HepG2 (cell line): ENCODE measurements around the gene RALY. TPM values are rescaled to one million over a fixed set of nuclear protein-coding genes. Genes with fewer than 3 reads are reported as not detected.

ENCODE experiments used
- GMEB2 ChIP-seq: IDR thresholded peaks from 2 replicates; pipeline ENCODE4 v1.6.1; 2016; ENCODE audit warnings: missing biosample characterization, missing genetic modification reagents, low read depth
- HNF4A ChIP-seq: sonication (generic); formaldehyde crosslinking; IDR thresholded peaks from 2 replicates; pipeline ENCODE4 v1.4.0; 2020; ENCODE audit warnings: missing genetic modification reagents
- IKZF1 ChIP-seq: fragments of 450-650 bp; IDR thresholded peaks from 2 replicates; pipeline ENCODE4 v1.7.1; 2016
- IRF1 ChIP-seq: sonication (generic); formaldehyde crosslinking; IDR thresholded peaks from 2 replicates; pipeline ENCODE4 v1.4.0; 2020; ENCODE audit warnings: low read depth, mild to moderate bottlenecking, missing genetic modification reagents
- KAT8 ChIP-seq: IDR thresholded peaks from 2 replicates; pipeline ENCODE4 v1.6.1; 2016; ENCODE audit warnings: missing genetic modification reagents, missing compliant biosample characterization
- NFKB2 ChIP-seq: sonication (generic); formaldehyde crosslinking; IDR thresholded peaks from 2 replicates; pipeline ENCODE4 v1.4.0; 2020; ENCODE audit warnings: missing genetic modification reagents, borderline replicate concordance
- RXRA ChIP-seq: sonication (generic); formaldehyde crosslinking; IDR thresholded peaks from 2 replicates; pipeline ENCODE4 v1.5.1; 2020; ENCODE audit warnings: missing genetic modification reagents
- ZIK1 ChIP-seq: sonication (generic); formaldehyde crosslinking; IDR thresholded peaks from 2 replicates; pipeline ENCODE4 v1.5.0; 2020; ENCODE audit warnings: mild to moderate bottlenecking, low read depth, missing genetic modification reagents, borderline replicate concordance
- ZNF674 ChIP-seq: sonication (generic); formaldehyde crosslinking; IDR thresholded peaks from 2 replicates; pipeline ENCODE4 v1.5.0; 2020; ENCODE audit warnings: low read depth, mild to moderate bottlenecking, missing genetic modification reagents
- ZNF780A ChIP-seq: sonication (generic); formaldehyde crosslinking; IDR thresholded peaks from 2 replicates; pipeline ENCODE4 v1.8.0; 2022; ENCODE audit warnings: mild to moderate bottlenecking, missing genetic modification reagents, moderate library complexity
- ZSCAN22 ChIP-seq: sonication (generic); formaldehyde crosslinking; IDR thresholded peaks from 2 replicates; pipeline ENCODE4 v1.4.0; 2020; ENCODE audit warnings: mild to moderate bottlenecking, missing genetic modification reagents
- polyA plus RNA-seq, 8 experiments: library from polyadenylated mRNA; depleted of rRNA in 3 of 8; stranded (reverse) in 7 of 8; unstranded in 1 of 8; fragments of >200 nt; fragmentation: Illumina TruSeq in 4 of 8; extraction: Trizol in 4 of 8; gene quantifications; 2 replicates each; pipeline versions ENCODE4 v1.2.1 to v1.2.3, GENCODE V29; 2011 to 2016; ENCODE audit warnings: low read depth in 4 of 8, missing spikeins in 1 of 8, mixed read lengths in 1 of 8; ENCODE audit not compliant: insufficient read depth in 1 of 8
- total RNA-seq, 5 experiments: library from RNA; depleted of rRNA; stranded (reverse); fragments of >200 nt; fragmentation: Illumina TruSeq; extraction: Trizol; gene quantifications; 2 replicates each; pipeline ENCODE4 v1.2.3, GENCODE V29; 2016; ENCODE audit warnings: low read depth in 1 of 5
- TF ChIP-seq, protein P1 (sequence below): sonication (generic); formaldehyde crosslinking; IDR thresholded peaks from 2 replicates; pipeline ENCODE4 v1.9.0; 2021; ENCODE audit warnings: missing genetic modification reagents, borderline replicate concordance
- TF ChIP-seq, protein P2 (sequence below): IDR thresholded peaks from 2 replicates; pipeline ENCODE4 v1.4.0; 2020; ENCODE audit warnings: mild to moderate bottlenecking, missing genetic modification reagents

The RALY gene
- total and polyA plus RNA-seq, 2 of the 13 experiments (the other 11 are each of a cell fraction or from before 2014, with no cell fraction given): 178 to 186 TPM

GRCh38 chr20:34004790-34005457, 11.2 kb downstream of the RALY start (continued):
- TF ChIP-seq, protein P1, sequence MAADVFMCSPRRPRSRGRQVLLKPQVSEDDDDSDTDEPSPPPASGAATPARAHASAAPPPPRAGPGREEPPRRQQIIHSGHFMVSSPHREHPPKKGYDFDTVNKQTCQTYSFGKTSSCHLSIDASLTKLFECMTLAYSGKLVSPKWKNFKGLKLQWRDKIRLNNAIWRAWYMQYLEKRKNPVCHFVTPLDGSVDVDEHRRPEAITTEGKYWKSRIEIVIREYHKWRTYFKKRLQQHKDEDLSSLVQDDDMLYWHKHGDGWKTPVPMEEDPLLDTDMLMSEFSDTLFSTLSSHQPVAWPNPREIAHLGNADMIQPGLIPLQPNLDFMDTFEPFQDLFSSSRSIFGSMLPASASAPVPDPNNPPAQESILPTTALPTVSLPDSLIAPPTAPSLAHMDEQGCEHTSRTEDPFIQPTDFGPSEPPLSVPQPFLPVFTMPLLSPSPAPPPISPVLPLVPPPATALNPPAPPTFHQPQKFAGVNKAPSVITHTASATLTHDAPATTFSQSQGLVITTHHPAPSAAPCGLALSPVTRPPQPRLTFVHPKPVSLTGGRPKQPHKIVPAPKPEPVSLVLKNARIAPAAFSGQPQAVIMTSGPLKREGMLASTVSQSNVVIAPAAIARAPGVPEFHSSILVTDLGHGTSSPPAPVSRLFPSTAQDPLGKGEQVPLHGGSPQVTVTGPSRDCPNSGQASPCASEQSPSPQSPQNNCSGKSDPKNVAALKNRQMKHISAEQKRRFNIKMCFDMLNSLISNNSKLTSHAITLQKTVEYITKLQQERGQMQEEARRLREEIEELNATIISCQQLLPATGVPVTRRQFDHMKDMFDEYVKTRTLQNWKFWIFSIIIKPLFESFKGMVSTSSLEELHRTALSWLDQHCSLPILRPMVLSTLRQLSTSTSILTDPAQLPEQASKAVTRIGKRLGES (CRISPR knock-in tag): no peak
- TF ChIP-seq, protein P2, sequence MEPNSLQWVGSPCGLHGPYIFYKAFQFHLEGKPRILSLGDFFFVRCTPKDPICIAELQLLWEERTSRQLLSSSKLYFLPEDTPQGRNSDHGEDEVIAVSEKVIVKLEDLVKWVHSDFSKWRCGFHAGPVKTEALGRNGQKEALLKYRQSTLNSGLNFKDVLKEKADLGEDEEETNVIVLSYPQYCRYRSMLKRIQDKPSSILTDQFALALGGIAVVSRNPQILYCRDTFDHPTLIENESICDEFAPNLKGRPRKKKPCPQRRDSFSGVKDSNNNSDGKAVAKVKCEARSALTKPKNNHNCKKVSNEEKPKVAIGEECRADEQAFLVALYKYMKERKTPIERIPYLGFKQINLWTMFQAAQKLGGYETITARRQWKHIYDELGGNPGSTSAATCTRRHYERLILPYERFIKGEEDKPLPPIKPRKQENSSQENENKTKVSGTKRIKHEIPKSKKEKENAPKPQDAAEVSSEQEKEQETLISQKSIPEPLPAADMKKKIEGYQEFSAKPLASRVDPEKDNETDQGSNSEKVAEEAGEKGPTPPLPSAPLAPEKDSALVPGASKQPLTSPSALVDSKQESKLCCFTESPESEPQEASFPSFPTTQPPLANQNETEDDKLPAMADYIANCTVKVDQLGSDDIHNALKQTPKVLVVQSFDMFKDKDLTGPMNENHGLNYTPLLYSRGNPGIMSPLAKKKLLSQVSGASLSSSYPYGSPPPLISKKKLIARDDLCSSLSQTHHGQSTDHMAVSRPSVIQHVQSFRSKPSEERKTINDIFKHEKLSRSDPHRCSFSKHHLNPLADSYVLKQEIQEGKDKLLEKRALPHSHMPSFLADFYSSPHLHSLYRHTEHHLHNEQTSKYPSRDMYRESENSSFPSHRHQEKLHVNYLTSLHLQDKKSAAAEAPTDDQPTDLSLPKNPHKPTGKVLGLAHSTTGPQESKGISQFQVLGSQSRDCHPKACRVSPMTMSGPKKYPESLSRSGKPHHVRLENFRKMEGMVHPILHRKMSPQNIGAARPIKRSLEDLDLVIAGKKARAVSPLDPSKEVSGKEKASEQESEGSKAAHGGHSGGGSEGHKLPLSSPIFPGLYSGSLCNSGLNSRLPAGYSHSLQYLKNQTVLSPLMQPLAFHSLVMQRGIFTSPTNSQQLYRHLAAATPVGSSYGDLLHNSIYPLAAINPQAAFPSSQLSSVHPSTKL (CRISPR knock-in tag): peak; percentile 98
- no peak for TF ChIP-seq ZNF674
- TF ChIP-seq HNF4A (CRISPR knock-in tag): peak; percentile 90
- TF ChIP-seq GMEB2: no peak
- no peak for TF ChIP-seq ZNF780A (CRISPR knock-in tag)
- TF ChIP-seq ZSCAN22 (CRISPR knock-in tag): no peak
- TF ChIP-seq NFKB2 (CRISPR knock-in tag): no peak
- no peak for TF ChIP-seq ZIK1 (CRISPR knock-in tag)
- TF ChIP-seq IKZF1: no peak
- no peak for TF ChIP-seq IRF1
- peak; percentile 72 for TF ChIP-seq KAT8
- peak; percentile 48; the same call in 1 of the 2 replicates for TF ChIP-seq RXRA (CRISPR knock-in tag)
